ENCODE measurements around the gene RPS21.

- TF ChIP-seq CTCF (IDR thresholded peaks at IDR 0.05), result no peak
- TF ChIP-seq POLR2A (IDR thresholded peaks at IDR 0.05), result no peak
These were observed 21.7 kb downstream of the RPS21 start for GRCh38 chr20:62408640-62409039.

Data from adrenal gland (tissue), 5 donors.